H1 (cell line): ENCODE results near the gene RAET1L.
A peak's percentile ranks its signal among the peaks of the same experiment; 100 is the strongest.
"Not testable (repeated sequence)": the region's sequence is repeated elsewhere in the genome, so short reads cannot be mapped to it uniquely, and the experiment has no call there.

Experiments
- CHD1 ChIP-seq: IDR thresholded peaks from 2 replicates; pipeline ENCODE4 v1.6.1; 2012; ENCODE audit warnings: low read depth, low read length, improper control_type of control experiment
- EZH2 ChIP-seq: fragments of 200-600 bp; sonication (generic); IDR thresholded peaks from 2 replicates; pipeline ENCODE4 v1.7.1; 2012; ENCODE audit warnings: low read depth, mild to moderate bottlenecking, moderate library complexity, low read length, inconsistent platforms; ENCODE audit not compliant: severe bottlenecking
- HDAC2 ChIP-seq, 2 experiments: fragments of 300-600 bp in 1 of 2; sonication (generic) in 1 of 2; IDR thresholded peaks; 2 replicates each; pipeline ENCODE4 v1.6.1; 2011 to 2012; ENCODE audit warnings: low read depth in 2 of 2, low read length in 2 of 2, mild to moderate bottlenecking in 2 of 2, moderate library complexity in 2 of 2, borderline replicate concordance in 1 of 2, inconsistent platforms in 1 of 2
- POLR2A ChIP-seq, 2 experiments: IDR thresholded peaks; 1 replicate in 1 of 2; 2 replicates in 1 of 2; pipeline ENCODE4 v1.6.1; 2011; ENCODE audit warnings: low read depth in 2 of 2, low read length in 2 of 2, mild to moderate bottlenecking in 2 of 2; ENCODE audit errors: control extremely low read depth in 1 of 2
- POLR2AphosphoS5 ChIP-seq: IDR thresholded peaks from 2 replicates; pipeline ENCODE4 v1.6.1; 2011; ENCODE audit warnings: low read depth, low read length
- POU5F1 ChIP-seq: IDR thresholded peaks from 2 replicates; pipeline ENCODE4 v1.6.1; 2011; ENCODE audit warnings: low read depth, mild to moderate bottlenecking, low read length, moderate library complexity
- SP2 ChIP-seq: IDR thresholded peaks from 2 replicates; pipeline ENCODE4 v1.6.1; 2012; ENCODE audit warnings: mild to moderate bottlenecking, low read length, inconsistent platforms
- SUZ12 ChIP-seq: fragments of 200-600 bp; sonication (generic); IDR thresholded peaks from 2 replicates; pipeline ENCODE4 v1.6.1; 2012; ENCODE audit warnings: mild to moderate bottlenecking, inconsistent platforms, low read length, moderate library complexity, mixed read lengths
- TF ChIP-seq, protein P1 (sequence below), 3 experiments: IDR thresholded peaks; 1 replicate in 2 of 3; 2 replicates in 1 of 3; pipeline versions ENCODE4 v1.5.1 to v1.6.1; 2011; ENCODE audit warnings: low read length in 3 of 3, mild to moderate bottlenecking in 3 of 3, inconsistent platforms in 2 of 3, low read depth in 1 of 3, moderate library complexity in 1 of 3; ENCODE audit not compliant: insufficient read depth in 1 of 3; ENCODE audit errors: control extremely low read depth in 1 of 3
- TF ChIP-seq, protein P2 (sequence below): IDR thresholded peaks from 2 replicates; pipeline ENCODE4 v1.6.1; 2011; ENCODE audit warnings: low read length, improper control_type of control experiment
- TF ChIP-seq, protein P3 (sequence below): IDR thresholded peaks from 2 replicates; pipeline ENCODE4 v1.6.1; 2011; ENCODE audit warnings: low read depth, mild to moderate bottlenecking, low read length; ENCODE audit not compliant: insufficient read depth
- TF ChIP-seq, protein P4 (sequence below): IDR thresholded peaks from 2 replicates; pipeline ENCODE4 v1.6.1; 2012; ENCODE audit warnings: inconsistent platforms

DNA sequence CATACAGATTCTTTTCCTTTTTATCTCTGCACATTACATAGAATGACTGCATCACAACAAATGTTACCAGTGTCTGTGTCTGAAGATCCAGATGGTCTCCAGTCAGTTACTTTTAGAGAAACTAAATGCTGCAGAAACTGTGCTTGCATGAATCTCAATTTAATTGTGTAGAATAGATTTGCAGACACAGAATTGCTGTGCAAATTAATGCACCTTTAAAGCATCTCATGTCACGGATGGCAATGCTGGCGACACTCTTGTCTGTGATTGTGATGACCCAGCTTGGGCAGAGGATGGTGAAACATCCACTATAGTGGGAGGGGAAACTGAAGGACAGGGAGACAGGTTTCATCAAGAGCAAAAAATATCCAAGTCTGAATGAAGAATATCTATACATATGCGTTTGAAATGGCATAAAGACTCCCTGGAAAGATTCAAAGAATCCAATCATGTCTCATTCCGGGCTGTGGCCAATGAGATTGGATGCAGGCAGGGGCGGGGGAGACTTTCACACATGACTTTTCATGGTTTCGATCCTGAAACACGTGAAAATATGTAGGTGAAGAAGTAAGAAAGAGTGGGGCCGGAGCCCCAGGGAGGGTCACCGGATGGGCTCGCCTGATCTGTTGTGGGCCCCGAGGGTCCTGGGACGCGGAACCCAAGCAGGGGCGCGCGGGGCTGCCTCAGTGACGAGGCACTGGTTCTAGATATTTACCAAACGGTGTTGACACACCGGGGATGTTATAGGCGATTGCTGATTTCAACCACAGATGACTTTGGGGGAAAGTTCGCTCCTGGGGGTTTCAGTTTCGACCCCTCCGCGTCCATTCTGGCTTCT lies 11.3 kb downstream of the RAET1L start:
- TF ChIP-seq, protein P1, sequence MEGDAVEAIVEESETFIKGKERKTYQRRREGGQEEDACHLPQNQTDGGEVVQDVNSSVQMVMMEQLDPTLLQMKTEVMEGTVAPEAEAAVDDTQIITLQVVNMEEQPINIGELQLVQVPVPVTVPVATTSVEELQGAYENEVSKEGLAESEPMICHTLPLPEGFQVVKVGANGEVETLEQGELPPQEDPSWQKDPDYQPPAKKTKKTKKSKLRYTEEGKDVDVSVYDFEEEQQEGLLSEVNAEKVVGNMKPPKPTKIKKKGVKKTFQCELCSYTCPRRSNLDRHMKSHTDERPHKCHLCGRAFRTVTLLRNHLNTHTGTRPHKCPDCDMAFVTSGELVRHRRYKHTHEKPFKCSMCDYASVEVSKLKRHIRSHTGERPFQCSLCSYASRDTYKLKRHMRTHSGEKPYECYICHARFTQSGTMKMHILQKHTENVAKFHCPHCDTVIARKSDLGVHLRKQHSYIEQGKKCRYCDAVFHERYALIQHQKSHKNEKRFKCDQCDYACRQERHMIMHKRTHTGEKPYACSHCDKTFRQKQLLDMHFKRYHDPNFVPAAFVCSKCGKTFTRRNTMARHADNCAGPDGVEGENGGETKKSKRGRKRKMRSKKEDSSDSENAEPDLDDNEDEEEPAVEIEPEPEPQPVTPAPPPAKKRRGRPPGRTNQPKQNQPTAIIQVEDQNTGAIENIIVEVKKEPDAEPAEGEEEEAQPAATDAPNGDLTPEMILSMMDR (IDR thresholded peaks at IDR 0.05; ENCODE audit: control extremely low read depth in 1 of 3, insufficient read depth in 1 of 3, low read depth in 1 of 3, low read length in 3 of 3), result not testable (repeated sequence)
- TF ChIP-seq POLR2A (IDR thresholded peaks at IDR 0.05; ENCODE audit: control extremely low read depth in 1 of 2, low read depth in 2 of 2, low read length in 2 of 2); SP2; HDAC2 (IDR thresholded peaks at IDR 0.05; ENCODE audit: borderline replicate concordance in 1 of 2, low read depth in 2 of 2, low read length in 2 of 2); POLR2AphosphoS5; POU5F1; CHD1: not testable (repeated sequence)
- TF ChIP-seq, protein P2, sequence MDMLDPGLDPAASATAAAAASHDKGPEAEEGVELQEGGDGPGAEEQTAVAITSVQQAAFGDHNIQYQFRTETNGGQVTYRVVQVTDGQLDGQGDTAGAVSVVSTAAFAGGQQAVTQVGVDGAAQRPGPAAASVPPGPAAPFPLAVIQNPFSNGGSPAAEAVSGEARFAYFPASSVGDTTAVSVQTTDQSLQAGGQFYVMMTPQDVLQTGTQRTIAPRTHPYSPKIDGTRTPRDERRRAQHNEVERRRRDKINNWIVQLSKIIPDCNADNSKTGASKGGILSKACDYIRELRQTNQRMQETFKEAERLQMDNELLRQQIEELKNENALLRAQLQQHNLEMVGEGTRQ, result not testable (repeated sequence)
- peak; percentile 38 for TF ChIP-seq SUZ12
- peak; percentile 73 for TF ChIP-seq EZH2
- TF ChIP-seq, protein P3, sequence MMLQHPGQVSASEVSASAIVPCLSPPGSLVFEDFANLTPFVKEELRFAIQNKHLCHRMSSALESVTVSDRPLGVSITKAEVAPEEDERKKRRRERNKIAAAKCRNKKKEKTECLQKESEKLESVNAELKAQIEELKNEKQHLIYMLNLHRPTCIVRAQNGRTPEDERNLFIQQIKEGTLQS, result not testable (repeated sequence)
- TF ChIP-seq, protein P4, sequence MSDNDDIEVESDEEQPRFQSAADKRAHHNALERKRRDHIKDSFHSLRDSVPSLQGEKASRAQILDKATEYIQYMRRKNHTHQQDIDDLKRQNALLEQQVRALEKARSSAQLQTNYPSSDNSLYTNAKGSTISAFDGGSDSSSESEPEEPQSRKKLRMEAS, result not testable (repeated sequence)
